ENCODE results near the gene ASIC1.

- TF ChIP-seq POLR2A (IDR thresholded peaks at IDR 0.05; ENCODE audit: low read depth, low read length) (no peak), POLR2AphosphoS5 (IDR thresholded peaks at IDR 0.05; ENCODE audit: low read depth, low read length) (no peak)
Observed at GRCh38 chr12:50066402-50066801, 9.0 kb downstream of the ASIC1 start.

Measured in GM12892 (cell line).